Neuronal stem cell (in vitro differentiated cells): ENCODE data around the gene LYPLA2.

Source experiments
- DNase-seq: peaks from one replicate; pipeline ENCODE4 v3.0.0-alpha.2; 2013; ENCODE audit warnings: low spot score
- H2AFZ ChIP-seq: one replicate; pipeline ENCODE4 v1.6.1; 2013; ENCODE audit warnings: mild to moderate bottlenecking, low read length, inconsistent platforms
- H2AK5ac ChIP-seq: 2 replicates; pipeline ENCODE4 v1.6.1; 2013; ENCODE audit warnings: low read depth, mild to moderate bottlenecking, inconsistent platforms, low read length, moderate library complexity, mixed read lengths
- H2BK120ac ChIP-seq: 2 replicates; pipeline ENCODE4 v1.6.1; 2013; ENCODE audit warnings: low read depth, mild to moderate bottlenecking, inconsistent platforms, low read length, moderate library complexity, mixed read lengths
- H2BK12ac ChIP-seq: one replicate; pipeline ENCODE4 v1.6.1; 2013; ENCODE audit warnings: low read length, inconsistent platforms
- H2BK15ac ChIP-seq: 2 replicates; pipeline ENCODE4 v1.6.1; 2013; ENCODE audit warnings: mild to moderate bottlenecking, low read length, inconsistent platforms, mixed read lengths
- H2BK5ac ChIP-seq: one replicate; pipeline ENCODE4 v1.6.1; 2013; ENCODE audit warnings: inconsistent platforms, mild to moderate bottlenecking, low read length, moderate library complexity
- H3K14ac ChIP-seq: one replicate; pipeline ENCODE4 v1.6.1; 2013; ENCODE audit warnings: low read length, inconsistent platforms
- H3K18ac ChIP-seq: 2 replicates; pipeline ENCODE4 v1.6.1; 2013; ENCODE audit warnings: low read length, inconsistent platforms
- H3K23ac ChIP-seq: 2 replicates; pipeline ENCODE4 v1.6.1; 2013; ENCODE audit warnings: low read depth, mild to moderate bottlenecking, mixed read lengths, low read length, inconsistent platforms; ENCODE audit not compliant: poor library complexity
- H3K27ac ChIP-seq: replicated peaks from 3 replicates; pipeline ENCODE4 v1.5.1; 2013; ENCODE audit warnings: low read length, inconsistent platforms
- H3K27me3 ChIP-seq, 3 experiments: 2 replicates each; pipeline ENCODE4 v1.6.1; 2013; ENCODE audit warnings: low read length in 3 of 3, mild to moderate bottlenecking in 2 of 3, inconsistent platforms in 1 of 3, low read depth in 1 of 3, mixed read lengths in 1 of 3, moderate library complexity in 1 of 3; ENCODE audit not compliant: control insufficient read depth in 3 of 3, insufficient read depth in 3 of 3
- H3K36me3 ChIP-seq, 2 donors: replicated peaks in 1 of 2; 2 replicates each; pipeline ENCODE4 v1.6.1; 2013; ENCODE audit warnings: low read length in 2 of 2; ENCODE audit not compliant: control insufficient read depth in 2 of 2, insufficient read depth in 2 of 2
- H3K4ac ChIP-seq: 2 replicates; pipeline ENCODE4 v1.6.1; 2013; ENCODE audit warnings: inconsistent platforms, mild to moderate bottlenecking, low read length, moderate library complexity
- H3K4me1 ChIP-seq, 2 donors: 1 replicate in 1 of 2; 2 replicates in 1 of 2; pipeline ENCODE4 v1.6.1; 2013; ENCODE audit warnings: low read length in 2 of 2, low read depth in 1 of 2; ENCODE audit not compliant: control insufficient read depth in 2 of 2, insufficient read depth in 1 of 2
- H3K4me2 ChIP-seq: one replicate; pipeline ENCODE4 v1.6.1; 2013; ENCODE audit warnings: mild to moderate bottlenecking, low read length, inconsistent platforms; ENCODE audit not compliant: insufficient read depth, poor library complexity, severe bottlenecking
- H3K4me3 ChIP-seq, 2 donors: 2 replicates each; pipeline ENCODE4 v1.5.1; 2013; ENCODE audit warnings: low read length in 2 of 2, mild to moderate bottlenecking in 2 of 2, inconsistent platforms in 1 of 2, moderate library complexity in 1 of 2
- H3K79me1 ChIP-seq: one replicate; pipeline ENCODE4 v1.6.1; 2013; ENCODE audit warnings: low read depth, mild to moderate bottlenecking, inconsistent platforms, low read length, moderate library complexity
- H3K9ac ChIP-seq: one replicate; pipeline ENCODE4 v1.6.1; 2013; ENCODE audit warnings: mild to moderate bottlenecking, low read depth, low read length, inconsistent platforms; ENCODE audit not compliant: poor library complexity
- H3K9me3 ChIP-seq, 2 donors: replicated peaks in 1 of 2; 2 replicates each; pipeline versions ENCODE3 to v1.6.1; 2013; ENCODE audit warnings: low read length in 2 of 2, mild to moderate bottlenecking in 2 of 2, inconsistent platforms in 1 of 2, low read depth in 1 of 2, mixed read lengths in 1 of 2, moderate library complexity in 1 of 2; ENCODE audit not compliant: control insufficient read depth in 2 of 2, insufficient read depth in 1 of 2
- H4K8ac ChIP-seq: one replicate; pipeline ENCODE4 v1.6.1; 2013; ENCODE audit warnings: low read depth, mild to moderate bottlenecking, inconsistent platforms, low read length, moderate library complexity
- H4K91ac ChIP-seq: one replicate; pipeline ENCODE4 v1.6.1; 2013; ENCODE audit warnings: low read length, low read depth, mild to moderate bottlenecking, inconsistent platforms; ENCODE audit not compliant: poor library complexity
- WGBS, 2 donors: extraction: QIAGEN DNeasy Blood & Tissue Kit; methylation state at CpG; one replicate each; pipeline ENCODE4 v1.1.7; 2013; ENCODE audit warnings: missing lambda C conversion rate in 2 of 2, mixed read lengths in 1 of 2; ENCODE audit not compliant: insufficient read length in 2 of 2, insufficient replicate concordance in 1 of 2; ENCODE audit errors: extremely low coverage in 2 of 2; 5-methylcytosine and 5-hydroxymethylcytosine counted together

The LYPLA2 gene

GRCh38 chr1:23799570-23800399 is 8.8 kb downstream of the LYPLA2 start:
- Histone ChIP-seq H2AK5ac (peak overlapping the region; percentile 97), H4K8ac (no peak overlapping the region), H2BK12ac (peak overlapping the region; percentile 81), H3K4me3 (peak overlapping the region; percentile 100), H3K9ac (peak overlapping the region; percentile 85), H3K14ac (peak overlapping the region; percentile 95), H3K36me3 (peaks cover 23 to 39% of the 10 kb centered on the region in 2 donors), H3K18ac (peak overlapping the region; percentile 99), H3K4me1 (peaks cover 5 to 11% of the 10 kb centered on the region in 2 donors), H2AFZ (peak overlapping the region; percentile 96), H2BK5ac (peak overlapping the region; percentile 97), H3K23ac (peak overlapping the region; percentile 18), H3K4me2 (peak overlapping the region; percentile 85), H3K9me3 (no peaks in the 10 kb centered on the region), H3K4ac (no peak overlapping the region), H3K27me3 (no peaks in the 10 kb centered on the region), H2BK120ac (no peak overlapping the region), H2BK15ac (peak overlapping the region; percentile 25), H3K27ac (peak overlapping the region; percentile 80), H4K91ac (no peak overlapping the region), H3K79me1 (peaks cover 9% of the 10 kb centered on the region)
- peak; percentile 47 for DNase-seq
- WGBS, 2 donors: no CpG with 5 or more reads among the region's 48 CpGs

- H2BK15ac ChIP-seq: peak within 1 kb of the TSS; percentile 25
- peaks cover 8% of the 10 kb centered on the region for H3K79me1 ChIP-seq
- H4K8ac ChIP-seq: peak within 1 kb of the TSS; percentile 56
- peak within 1 kb of the TSS; percentile 97 for H2BK5ac ChIP-seq
- peak within 1 kb of the TSS; percentile 96 for H2AFZ ChIP-seq
- H3K23ac ChIP-seq: peak within 1 kb of the TSS; percentile 92
- H3K18ac ChIP-seq: peak within 1 kb of the TSS; percentile 99
- H3K4ac ChIP-seq: no peak within 1 kb of the TSS
- H4K91ac ChIP-seq: no peak within 1 kb of the TSS
- no peak within 1 kb of the TSS for H2BK120ac ChIP-seq
- peak within 1 kb of the TSS; percentile 81 for H2BK12ac ChIP-seq
- DNase-seq: peak; percentile 83
- peak within 1 kb of the TSS; percentile 85 for H3K9ac ChIP-seq
- peak within 1 kb of the TSS; percentile 80 for H3K27ac ChIP-seq
- H3K36me3 ChIP-seq: peaks cover 23 to 34% of the 10 kb centered on the region in 2 donors
- no peaks in the 10 kb centered on the region for H3K27me3 ChIP-seq
- peak within 1 kb of the TSS; percentile 85 for H3K4me2 ChIP-seq
- peak within 1 kb of the TSS; percentile 97 for H2AK5ac ChIP-seq
- H3K4me1 ChIP-seq: peaks cover 5 to 11% of the 10 kb centered on the region in 2 donors
- H3K14ac ChIP-seq: peak within 1 kb of the TSS; percentile 95
- H3K9me3 ChIP-seq: no peaks in the 10 kb centered on the region
- WGBS, 2 donors: no CpG with 5 or more reads among the region's 82 CpGs
- H3K4me3 ChIP-seq: peak within 1 kb of the TSS; percentile 100
Measured at GRCh38 chr1:23800400-23801337, 9.7 kb downstream of the LYPLA2 start, which contains the start of gene GALE. GALE (minus strand) TSS chr1:23800754; CDS start chr1:23799007, 1,747 bp downstream.

- peaks cover 3% of the 10 kb centered on the region for H3K79me1 ChIP-seq
- peak overlapping the region; percentile 100 for H3K4me3 ChIP-seq
- H3K23ac ChIP-seq: peak overlapping the region; percentile 6
- peak overlapping the region; percentile 96 for H2AFZ ChIP-seq
- H3K27ac ChIP-seq: no peak overlapping the region
- H4K8ac ChIP-seq: peak overlapping the region; percentile 56
- H2BK5ac ChIP-seq: no peak overlapping the region
- no peak overlapping the region for H2AK5ac ChIP-seq
- H3K9ac ChIP-seq: peak overlapping the region; percentile 22
- no peak for DNase-seq
- peaks cover 18 to 29% of the 10 kb centered on the region in 2 donors for H3K36me3 ChIP-seq
- WGBS, 2 donors: no CpG with 5 or more reads among the region's 19 CpGs
- no peaks in the 10 kb centered on the region for H3K9me3 ChIP-seq
- H3K27me3 ChIP-seq: no peaks in the 10 kb centered on the region
- H3K4ac ChIP-seq: no peak overlapping the region
- no peak overlapping the region for H2BK12ac ChIP-seq
- H4K91ac ChIP-seq: no peak overlapping the region
- H3K4me2 ChIP-seq: peak overlapping the region; percentile 85
- H2BK15ac ChIP-seq: peak overlapping the region; percentile 1
- peaks cover 5 to 11% of the 10 kb centered on the region in 2 donors for H3K4me1 ChIP-seq
- H3K18ac ChIP-seq: no peak overlapping the region
- H2BK120ac ChIP-seq: no peak overlapping the region
- no peak overlapping the region for H3K14ac ChIP-seq
Measured at GRCh38 chr1:23801338-23801748, 10.4 kb downstream of the LYPLA2 start.
